Bronchial epithelial cell (primary cell): Measurements from ENCODE around the gene PELI2. TPM values are rescaled to one million over a fixed set of nuclear protein-coding genes. Genes with fewer than 3 reads are reported as not detected.

Source experiments
- DNase-seq: peaks from one replicate; pipeline ENCODE4 v3.0.0-alpha.2; 2010; ENCODE audit warnings: low read depth
- FAIRE-seq: peaks from 2 replicates; lab custom pipeline; 2011; peaks lifted over from hg19 to GRCh38; lab: Jason Lieb, UNC
- H3K27me3 ChIP-seq: 2 replicates; pipeline ENCODE4 v1.5.1; 2011; ENCODE audit warnings: low read length; ENCODE audit not compliant: control insufficient read depth, insufficient read depth
- H3K36me3 ChIP-seq: 2 replicates; pipeline ENCODE4 v1.5.1; 2011; ENCODE audit warnings: low read length; ENCODE audit not compliant: control insufficient read depth, insufficient read depth
- H3K4me3 ChIP-seq: 2 replicates; pipeline ENCODE4 v1.5.1; 2011; ENCODE audit warnings: mild to moderate bottlenecking, low read depth, low read length, control low read depth
- total RNA-seq: library from RNA; depleted of rRNA; stranded (reverse); fragments of >200 nt; gene quantifications from 2 replicates; pipeline ENCODE4 v1.2.1, GENCODE V29; 2014
- TF ChIP-seq, protein P1 (sequence below): IDR thresholded peaks from 2 replicates; pipeline ENCODE4 v1.5.1; 2011; ENCODE audit warnings: mild to moderate bottlenecking, moderate library complexity, low read length, control low read depth, inconsistent platforms; ENCODE audit not compliant: insufficient read depth, severe bottlenecking

PELI2 gene
- total RNA-seq, 1 donor from 2014 or later = 2.1 TPM

GRCh38 chr14:56212521-56212920 lies 94.3 kb downstream of the PELI2 start:
- FAIRE-seq (no peak), DNase-seq (no peak)
- Histone ChIP-seq H3K36me3 (no peaks in the 10 kb centered on the region), H3K27me3 (peaks cover 5% of the 10 kb centered on the region), H3K4me3 (no peak overlapping the region)
- TF ChIP-seq, protein P1, sequence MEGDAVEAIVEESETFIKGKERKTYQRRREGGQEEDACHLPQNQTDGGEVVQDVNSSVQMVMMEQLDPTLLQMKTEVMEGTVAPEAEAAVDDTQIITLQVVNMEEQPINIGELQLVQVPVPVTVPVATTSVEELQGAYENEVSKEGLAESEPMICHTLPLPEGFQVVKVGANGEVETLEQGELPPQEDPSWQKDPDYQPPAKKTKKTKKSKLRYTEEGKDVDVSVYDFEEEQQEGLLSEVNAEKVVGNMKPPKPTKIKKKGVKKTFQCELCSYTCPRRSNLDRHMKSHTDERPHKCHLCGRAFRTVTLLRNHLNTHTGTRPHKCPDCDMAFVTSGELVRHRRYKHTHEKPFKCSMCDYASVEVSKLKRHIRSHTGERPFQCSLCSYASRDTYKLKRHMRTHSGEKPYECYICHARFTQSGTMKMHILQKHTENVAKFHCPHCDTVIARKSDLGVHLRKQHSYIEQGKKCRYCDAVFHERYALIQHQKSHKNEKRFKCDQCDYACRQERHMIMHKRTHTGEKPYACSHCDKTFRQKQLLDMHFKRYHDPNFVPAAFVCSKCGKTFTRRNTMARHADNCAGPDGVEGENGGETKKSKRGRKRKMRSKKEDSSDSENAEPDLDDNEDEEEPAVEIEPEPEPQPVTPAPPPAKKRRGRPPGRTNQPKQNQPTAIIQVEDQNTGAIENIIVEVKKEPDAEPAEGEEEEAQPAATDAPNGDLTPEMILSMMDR = no peak

DNA sequence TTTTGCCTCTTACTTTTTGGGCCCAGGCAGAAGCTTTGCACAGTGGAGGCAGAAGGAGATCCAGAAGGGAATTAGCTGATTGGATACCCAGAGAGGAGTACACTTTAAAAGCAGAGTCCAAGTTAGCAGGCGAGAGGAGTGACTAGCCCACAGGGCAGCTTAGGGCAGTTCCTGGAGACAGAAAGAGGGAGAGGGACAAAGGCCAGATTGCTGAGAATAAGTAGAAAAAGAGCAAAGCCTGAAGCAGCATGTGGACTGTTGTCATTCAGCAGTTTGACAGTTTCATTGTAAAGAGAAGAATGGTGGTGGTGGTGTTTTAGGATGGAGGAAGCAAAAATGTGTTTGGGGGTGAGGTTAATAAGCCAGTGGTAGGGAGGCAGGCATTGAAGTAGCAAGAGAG lies 95.1 kb downstream of the PELI2 start:
- H3K4me3 ChIP-seq = no peak overlapping the region
- TF ChIP-seq, protein P1 = no peak
- H3K36me3 ChIP-seq = no peaks in the 10 kb centered on the region
- H3K27me3 ChIP-seq = peaks cover 5% of the 10 kb centered on the region
- no peak for DNase-seq
- no peak for FAIRE-seq

GRCh38 chr14:56215180-56215579 lies 97.0 kb downstream of the PELI2 start:
- Histone ChIP-seq H3K36me3 (no peaks in the 10 kb centered on the region), H3K27me3 (peaks cover 5% of the 10 kb centered on the region), H3K4me3 (no peak overlapping the region)
- FAIRE-seq (no peak), DNase-seq (no peak)
- TF ChIP-seq, protein P1 = no peak

DNA sequence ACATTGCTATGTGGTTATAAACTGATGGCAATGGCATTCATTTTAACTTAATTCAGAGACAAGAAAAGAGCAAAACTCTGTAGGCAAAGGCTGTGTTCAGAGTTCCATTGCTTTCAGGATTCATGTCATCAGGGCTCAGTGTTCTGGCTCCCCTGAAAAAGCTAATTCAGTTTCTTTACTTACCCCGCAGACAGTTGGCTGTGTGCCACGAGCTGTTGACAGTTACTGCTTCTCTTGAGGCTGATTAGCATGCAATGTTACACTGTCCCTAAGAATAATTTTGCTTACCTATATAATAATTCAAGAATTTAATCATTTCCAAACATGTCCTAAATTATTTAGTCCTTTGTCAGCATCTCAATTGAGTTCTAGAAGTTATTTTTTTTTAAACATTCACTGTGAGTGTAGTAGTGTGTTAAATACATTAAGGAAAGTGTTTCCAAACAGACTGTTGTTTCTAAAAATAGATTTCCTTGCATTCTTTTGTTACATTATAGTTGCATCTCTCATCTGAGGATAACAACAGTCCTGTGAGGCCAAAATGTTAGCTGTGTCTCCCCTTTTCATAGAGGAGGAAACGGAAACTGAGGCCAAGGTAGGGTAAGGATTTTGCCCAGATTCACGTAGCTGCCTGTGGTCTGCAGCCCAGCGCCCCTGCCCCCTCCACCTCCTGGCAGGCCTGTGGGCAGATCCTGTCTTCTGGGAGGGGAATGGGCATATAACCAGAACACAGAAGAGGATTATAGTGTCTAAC lies 98.6 kb downstream of the PELI2 start:
- no peak for DNase-seq
- TF ChIP-seq, protein P1 = no peak
- Histone ChIP-seq H3K4me3 (no peak overlapping the region), H3K36me3 (no peaks in the 10 kb centered on the region), H3K27me3 (peaks cover 5% of the 10 kb centered on the region)
- FAIRE-seq = no peak

- no peak for DNase-seq
- peaks cover under 1% of the 10 kb centered on the region for H3K27me3 ChIP-seq
- no peaks in the 10 kb centered on the region for H3K36me3 ChIP-seq
- TF ChIP-seq, protein P1 = no peak
- no peak overlapping the region for H3K4me3 ChIP-seq
- FAIRE-seq = no peak
These were observed 99.3 kb downstream of the PELI2 start for GRCh38 chr14:56217380-56218045.
